HepG2 (cell line): ENCODE measurements around the gene SLC22A23. TPM values are rescaled to one million over a fixed set of nuclear protein-coding genes. Genes with fewer than 3 reads are reported as not detected.
A peak's percentile ranks its signal among the peaks of the same experiment; 100 is the strongest.

Experiments used
- ARNTL ChIP-seq: sonication (generic); formaldehyde crosslinking; IDR thresholded peaks from 2 replicates; pipeline ENCODE4 v1.4.0; 2020; ENCODE audit warnings: mild to moderate bottlenecking, missing genetic modification reagents
- CHD4 ChIP-seq: fragments of 200-600 bp; sonication (generic); IDR thresholded peaks from 2 replicates; pipeline ENCODE4 v1.7.0; 2017; ENCODE audit warnings: mild to moderate bottlenecking, low read length, borderline replicate concordance
- EED ChIP-seq: sonication (generic); formaldehyde crosslinking; IDR thresholded peaks from 2 replicates; pipeline ENCODE4 v1.5.0; 2020; ENCODE audit warnings: mild to moderate bottlenecking, missing genetic modification reagents
- ELF3 ChIP-seq: IDR thresholded peaks from 2 replicates; pipeline ENCODE4 v1.6.1; 2016; ENCODE audit warnings: missing genetic modification reagents, missing compliant biosample characterization
- KDM6A ChIP-seq: IDR thresholded peaks from 2 replicates; pipeline ENCODE4 v1.6.1; 2016; ENCODE audit warnings: low read depth
- NFKBIZ ChIP-seq: IDR thresholded peaks from 2 replicates; pipeline ENCODE4 v1.6.1; 2018; ENCODE audit warnings: missing genetic modification reagents, missing compliant biosample characterization
- PPARG ChIP-seq: conservative IDR thresholded peaks from 2 replicates; pipeline ENCODE4 v1.6.1; 2016; ENCODE audit warnings: missing biosample characterization, missing genetic modification reagents
- SALL1 ChIP-seq: sonication (generic); formaldehyde crosslinking; IDR thresholded peaks from 2 replicates; pipeline ENCODE4 v1.8.0; 2022; ENCODE audit warnings: mild to moderate bottlenecking, missing genetic modification reagents
- ZFY ChIP-seq: sonication (generic); formaldehyde crosslinking; IDR thresholded peaks from 2 replicates; pipeline ENCODE4 v1.4.0; 2020; ENCODE audit warnings: missing genetic modification reagents
- ZKSCAN1 ChIP-seq: fragments of 150-350 bp; IDR thresholded peaks from 2 replicates; pipeline ENCODE4 v1.6.1; 2014; ENCODE audit warnings: low read length
- ZNF24 ChIP-seq: fragments of 450-650 bp; IDR thresholded peaks from 2 replicates; pipeline ENCODE4 v1.6.1; 2017; ENCODE audit warnings: antibody characterized with exemption, mild to moderate bottlenecking
- ZNF501 ChIP-seq: sonication (generic); formaldehyde crosslinking; IDR thresholded peaks from 2 replicates; pipeline ENCODE4 v1.5.1; 2020; ENCODE audit warnings: mild to moderate bottlenecking, moderate library complexity, missing genetic modification reagents
- ZNF724P ChIP-seq: sonication (generic); formaldehyde crosslinking; IDR thresholded peaks from 2 replicates; pipeline ENCODE4 v1.8.0; 2022; ENCODE audit warnings: missing genetic modification reagents, borderline replicate concordance
- polyA plus RNA-seq, 8 experiments: library from polyadenylated mRNA; depleted of rRNA in 3 of 8; stranded (reverse) in 7 of 8; unstranded in 1 of 8; fragments of >200 nt; fragmentation: Illumina TruSeq in 4 of 8; extraction: Trizol in 4 of 8; gene quantifications; 2 replicates each; pipeline versions ENCODE4 v1.2.1 to v1.2.3, GENCODE V29; 2011 to 2016; ENCODE audit warnings: low read depth in 4 of 8, missing spikeins in 1 of 8, mixed read lengths in 1 of 8; ENCODE audit not compliant: insufficient read depth in 1 of 8
- total RNA-seq, 5 experiments: library from RNA; depleted of rRNA; stranded (reverse); fragments of >200 nt; fragmentation: Illumina TruSeq; extraction: Trizol; gene quantifications; 2 replicates each; pipeline ENCODE4 v1.2.3, GENCODE V29; 2016; ENCODE audit warnings: low read depth in 1 of 5
- TF ChIP-seq, protein P1 (sequence below), 2 experiments: sonication (generic) in 1 of 2; formaldehyde crosslinking in 1 of 2; IDR thresholded peaks; 2 replicates each; pipeline versions ENCODE4 v1.4.0 to v1.6.1; 2016 to 2020; ENCODE audit warnings: borderline replicate concordance in 1 of 2, low read depth in 1 of 2, mild to moderate bottlenecking in 1 of 2, missing genetic modification reagents in 1 of 2
- TF ChIP-seq, protein P2 (sequence below): IDR thresholded peaks from 2 replicates; pipeline ENCODE4 v1.6.1; 2016; ENCODE audit warnings: low read depth, missing genetic modification reagents, missing compliant biosample characterization
- TF ChIP-seq, protein P3 (sequence below): sonication (generic); formaldehyde crosslinking; IDR thresholded peaks from 2 replicates; pipeline ENCODE4 v1.8.0; 2022; ENCODE audit warnings: missing genetic modification reagents, mild to moderate bottlenecking, moderate library complexity, borderline replicate concordance
- TF ChIP-seq, protein P4 (sequence below): IDR thresholded peaks from 2 replicates; pipeline ENCODE4 v1.6.1; 2012; ENCODE audit warnings: inconsistent platforms

Gene SLC22A23
- total and polyA plus RNA-seq, 2 of the 13 experiments (the other 11 are each of a cell fraction or from before 2014, with no cell fraction given) = 11.8 to 17.5 TPM

DNA sequence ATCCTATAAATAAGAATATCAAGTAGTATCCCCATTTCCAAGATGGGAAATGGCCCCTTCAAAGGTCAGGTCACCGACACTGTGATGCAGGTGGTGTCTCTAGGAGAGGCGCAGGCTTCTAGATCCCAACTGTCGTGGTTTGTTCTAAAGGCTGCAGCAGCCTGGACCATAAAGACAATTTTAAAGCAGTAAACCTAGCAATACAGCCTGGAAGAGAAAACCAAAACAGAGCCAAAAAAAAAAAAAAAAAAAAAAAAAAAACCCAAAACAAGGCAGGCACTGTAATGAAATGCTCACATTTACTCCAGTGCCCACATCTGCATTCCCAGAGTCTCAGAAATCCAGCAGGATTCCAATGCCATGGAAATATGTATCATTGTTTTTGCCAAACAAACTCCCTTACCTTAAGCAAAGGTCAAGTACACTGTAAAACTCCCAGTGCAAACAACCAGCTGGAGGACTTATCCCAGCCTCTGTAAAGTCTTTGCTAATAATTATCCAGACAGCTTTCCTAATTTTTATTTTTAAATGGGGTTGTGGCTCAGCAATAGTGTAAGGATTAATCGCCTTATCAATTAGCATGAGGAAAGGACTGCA, 99.9 kb downstream of the SLC22A23 start (continued):
- TF ChIP-seq PPARG (peak; percentile 96), SALL1 (CRISPR knock-in tag) (peak; percentile 93), ELF3 (peak; percentile 72; the same call in 1 of the 2 replicates), ZKSCAN1 (0 out of 2 replicates have a peak, but pooled peaks have one; percentile 25), EED (no peak), NFKBIZ (CRISPR knock-in tag) (0 out of 2 replicates have a peak, but pooled peaks have one; percentile 35), ARNTL (CRISPR knock-in tag) (0 out of 2 replicates have a peak, but pooled peaks have one; percentile 34), ZFY (CRISPR knock-in tag) (0 out of 2 replicates have a peak, but pooled peaks have one; percentile 21), ZNF724P (CRISPR knock-in tag) (no peak), ZNF24 (peak; percentile 24; the same call in 1 of the 2 replicates), KDM6A (peak; percentile 77), ZNF501 (CRISPR knock-in tag) (no peak), CHD4 (peak; percentile 98; the same call in 1 of the 2 replicates)
- TF ChIP-seq, protein P1, sequence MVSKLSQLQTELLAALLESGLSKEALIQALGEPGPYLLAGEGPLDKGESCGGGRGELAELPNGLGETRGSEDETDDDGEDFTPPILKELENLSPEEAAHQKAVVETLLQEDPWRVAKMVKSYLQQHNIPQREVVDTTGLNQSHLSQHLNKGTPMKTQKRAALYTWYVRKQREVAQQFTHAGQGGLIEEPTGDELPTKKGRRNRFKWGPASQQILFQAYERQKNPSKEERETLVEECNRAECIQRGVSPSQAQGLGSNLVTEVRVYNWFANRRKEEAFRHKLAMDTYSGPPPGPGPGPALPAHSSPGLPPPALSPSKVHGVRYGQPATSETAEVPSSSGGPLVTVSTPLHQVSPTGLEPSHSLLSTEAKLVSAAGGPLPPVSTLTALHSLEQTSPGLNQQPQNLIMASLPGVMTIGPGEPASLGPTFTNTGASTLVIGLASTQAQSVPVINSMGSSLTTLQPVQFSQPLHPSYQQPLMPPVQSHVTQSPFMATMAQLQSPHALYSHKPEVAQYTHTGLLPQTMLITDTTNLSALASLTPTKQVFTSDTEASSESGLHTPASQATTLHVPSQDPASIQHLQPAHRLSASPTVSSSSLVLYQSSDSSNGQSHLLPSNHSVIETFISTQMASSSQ (IDR thresholded peaks at IDR 0.05; ENCODE audit: low read depth) = peak; percentile 93
- TF ChIP-seq, protein P1 (CRISPR knock-in tag; IDR thresholded peaks at IDR 0.05; ENCODE audit: borderline replicate concordance) = peak; percentile 95
- TF ChIP-seq, protein P2, sequence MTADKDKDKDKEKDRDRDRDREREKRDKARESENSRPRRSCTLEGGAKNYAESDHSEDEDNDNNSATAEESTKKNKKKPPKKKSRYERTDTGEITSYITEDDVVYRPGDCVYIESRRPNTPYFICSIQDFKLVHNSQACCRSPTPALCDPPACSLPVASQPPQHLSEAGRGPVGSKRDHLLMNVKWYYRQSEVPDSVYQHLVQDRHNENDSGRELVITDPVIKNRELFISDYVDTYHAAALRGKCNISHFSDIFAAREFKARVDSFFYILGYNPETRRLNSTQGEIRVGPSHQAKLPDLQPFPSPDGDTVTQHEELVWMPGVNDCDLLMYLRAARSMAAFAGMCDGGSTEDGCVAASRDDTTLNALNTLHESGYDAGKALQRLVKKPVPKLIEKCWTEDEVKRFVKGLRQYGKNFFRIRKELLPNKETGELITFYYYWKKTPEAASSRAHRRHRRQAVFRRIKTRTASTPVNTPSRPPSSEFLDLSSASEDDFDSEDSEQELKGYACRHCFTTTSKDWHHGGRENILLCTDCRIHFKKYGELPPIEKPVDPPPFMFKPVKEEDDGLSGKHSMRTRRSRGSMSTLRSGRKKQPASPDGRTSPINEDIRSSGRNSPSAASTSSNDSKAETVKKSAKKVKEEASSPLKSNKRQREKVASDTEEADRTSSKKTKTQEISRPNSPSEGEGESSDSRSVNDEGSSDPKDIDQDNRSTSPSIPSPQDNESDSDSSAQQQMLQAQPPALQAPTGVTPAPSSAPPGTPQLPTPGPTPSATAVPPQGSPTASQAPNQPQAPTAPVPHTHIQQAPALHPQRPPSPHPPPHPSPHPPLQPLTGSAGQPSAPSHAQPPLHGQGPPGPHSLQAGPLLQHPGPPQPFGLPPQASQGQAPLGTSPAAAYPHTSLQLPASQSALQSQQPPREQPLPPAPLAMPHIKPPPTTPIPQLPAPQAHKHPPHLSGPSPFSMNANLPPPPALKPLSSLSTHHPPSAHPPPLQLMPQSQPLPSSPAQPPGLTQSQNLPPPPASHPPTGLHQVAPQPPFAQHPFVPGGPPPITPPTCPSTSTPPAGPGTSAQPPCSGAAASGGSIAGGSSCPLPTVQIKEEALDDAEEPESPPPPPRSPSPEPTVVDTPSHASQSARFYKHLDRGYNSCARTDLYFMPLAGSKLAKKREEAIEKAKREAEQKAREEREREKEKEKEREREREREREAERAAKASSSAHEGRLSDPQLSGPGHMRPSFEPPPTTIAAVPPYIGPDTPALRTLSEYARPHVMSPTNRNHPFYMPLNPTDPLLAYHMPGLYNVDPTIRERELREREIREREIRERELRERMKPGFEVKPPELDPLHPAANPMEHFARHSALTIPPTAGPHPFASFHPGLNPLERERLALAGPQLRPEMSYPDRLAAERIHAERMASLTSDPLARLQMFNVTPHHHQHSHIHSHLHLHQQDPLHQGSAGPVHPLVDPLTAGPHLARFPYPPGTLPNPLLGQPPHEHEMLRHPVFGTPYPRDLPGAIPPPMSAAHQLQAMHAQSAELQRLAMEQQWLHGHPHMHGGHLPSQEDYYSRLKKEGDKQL (CRISPR knock-in tag) = peak; percentile 79
- TF ChIP-seq, protein P3, sequence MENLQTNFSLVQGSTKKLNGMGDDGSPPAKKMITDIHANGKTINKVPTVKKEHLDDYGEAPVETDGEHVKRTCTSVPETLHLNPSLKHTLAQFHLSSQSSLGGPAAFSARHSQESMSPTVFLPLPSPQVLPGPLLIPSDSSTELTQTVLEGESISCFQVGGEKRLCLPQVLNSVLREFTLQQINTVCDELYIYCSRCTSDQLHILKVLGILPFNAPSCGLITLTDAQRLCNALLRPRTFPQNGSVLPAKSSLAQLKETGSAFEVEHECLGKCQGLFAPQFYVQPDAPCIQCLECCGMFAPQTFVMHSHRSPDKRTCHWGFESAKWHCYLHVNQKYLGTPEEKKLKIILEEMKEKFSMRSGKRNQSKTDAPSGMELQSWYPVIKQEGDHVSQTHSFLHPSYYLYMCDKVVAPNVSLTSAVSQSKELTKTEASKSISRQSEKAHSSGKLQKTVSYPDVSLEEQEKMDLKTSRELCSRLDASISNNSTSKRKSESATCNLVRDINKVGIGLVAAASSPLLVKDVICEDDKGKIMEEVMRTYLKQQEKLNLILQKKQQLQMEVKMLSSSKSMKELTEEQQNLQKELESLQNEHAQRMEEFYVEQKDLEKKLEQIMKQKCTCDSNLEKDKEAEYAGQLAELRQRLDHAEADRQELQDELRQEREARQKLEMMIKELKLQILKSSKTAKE (CRISPR knock-in tag) = peak; percentile 80; the same call in 1 of the 2 replicates
- TF ChIP-seq, protein P4, sequence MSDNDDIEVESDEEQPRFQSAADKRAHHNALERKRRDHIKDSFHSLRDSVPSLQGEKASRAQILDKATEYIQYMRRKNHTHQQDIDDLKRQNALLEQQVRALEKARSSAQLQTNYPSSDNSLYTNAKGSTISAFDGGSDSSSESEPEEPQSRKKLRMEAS = 0 out of 2 replicates have a peak, but pooled peaks have one; percentile 21
